Progenitor cell of endocrine pancreas (in vitro differentiated cells): ENCODE results near the gene GCM1. TPM values are rescaled to one million over a fixed set of nuclear protein-coding genes. Genes with fewer than 3 reads are reported as not detected.

Experiments
- DNase-seq: peaks from one replicate; pipeline ENCODE4 v3.0.0; 2021; ENCODE audit warnings: low spot score; ENCODE audit not compliant: unreplicated experiment
- H3K27ac Mint-ChIP-seq: 2 replicates; pipeline ENCODE4 v1.8.0; 2021; ENCODE audit warnings: mild to moderate bottlenecking, moderate library complexity, mixed read lengths
- H3K27me3 Mint-ChIP-seq: 2 replicates; pipeline ENCODE4 v1.8.0; 2021; ENCODE audit warnings: mixed read lengths
- H3K36me3 Mint-ChIP-seq: 2 replicates; pipeline ENCODE4 v1.8.0; 2022; ENCODE audit warnings: mixed read lengths; ENCODE audit not compliant: insufficient read depth
- H3K4me1 Mint-ChIP-seq: 2 replicates; pipeline ENCODE4 v1.8.0; 2021; ENCODE audit warnings: low read depth, mixed read lengths
- H3K4me3 Mint-ChIP-seq: 2 replicates; pipeline ENCODE4 v1.8.0; 2021; ENCODE audit warnings: low read depth, mild to moderate bottlenecking, moderate library complexity, mixed read lengths
- H3K9me3 Mint-ChIP-seq: 2 replicates; pipeline ENCODE4 v1.8.0; 2021; ENCODE audit warnings: low read depth, mixed read lengths
- long read RNA-seq: library from polyadenylated mRNA; unstranded; transcript quantifications from one replicate; pipeline ENCODE4 v2.0.0, GENCODE V29; 2020
- total RNA-seq: library from RNA; stranded (reverse); gene quantifications from 2 replicates; pipeline ENCODE4 v1.2.1, GENCODE V29; 2021
- TF ChIP-seq, protein P1 (sequence below): fragments of 200-600 bp; sonication (generic); IDR thresholded peaks from one replicate; pipeline ENCODE4 v1.5.0; 2021; ENCODE audit warnings: antibody characterized with exemption, mild to moderate bottlenecking; ENCODE audit not compliant: unreplicated experiment

Gene GCM1, protein sequence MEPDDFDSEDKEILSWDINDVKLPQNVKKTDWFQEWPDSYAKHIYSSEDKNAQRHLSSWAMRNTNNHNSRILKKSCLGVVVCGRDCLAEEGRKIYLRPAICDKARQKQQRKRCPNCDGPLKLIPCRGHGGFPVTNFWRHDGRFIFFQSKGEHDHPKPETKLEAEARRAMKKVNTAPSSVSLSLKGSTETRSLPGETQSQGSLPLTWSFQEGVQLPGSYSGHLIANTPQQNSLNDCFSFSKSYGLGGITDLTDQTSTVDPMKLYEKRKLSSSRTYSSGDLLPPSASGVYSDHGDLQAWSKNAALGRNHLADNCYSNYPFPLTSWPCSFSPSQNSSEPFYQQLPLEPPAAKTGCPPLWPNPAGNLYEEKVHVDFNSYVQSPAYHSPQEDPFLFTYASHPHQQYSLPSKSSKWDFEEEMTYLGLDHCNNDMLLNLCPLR
- not detected in 2 replicates for total RNA-seq
- long read RNA-seq, result 0 reads

DNA sequence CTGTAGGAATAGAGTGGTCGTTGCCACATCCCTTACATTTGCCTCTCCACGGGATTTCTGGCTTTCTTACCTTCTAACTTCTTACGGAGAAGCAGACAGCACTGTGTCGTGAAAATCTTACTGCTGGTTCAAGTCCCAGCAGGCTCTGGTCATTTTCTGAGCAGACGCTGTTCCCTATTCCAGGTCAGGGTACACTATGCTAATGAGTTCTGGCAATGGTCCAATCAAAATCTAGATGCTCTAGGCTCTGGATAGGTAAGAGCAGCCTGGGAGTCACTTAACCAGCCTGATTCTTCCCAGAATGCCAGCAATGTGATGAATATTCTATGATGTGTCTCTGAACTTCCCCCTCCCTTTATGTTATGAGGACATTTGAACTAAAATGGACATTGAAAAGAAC is at the start of gene GCM1:
Gene GCM1, minus strand, starts transcription at position 158 of the 400 bp plus-strand sequence. CDS start 3,209 bp downstream, outside the sequence.
- Mint-ChIP-seq H3K27ac (no peak within 1 kb of the TSS), H3K4me1 (no peaks in the 10 kb centered on the region), H3K9me3 (no peaks in the 10 kb centered on the region), H3K4me3 (no peak within 1 kb of the TSS), H3K36me3 (no peaks in the 10 kb centered on the region), H3K27me3 (no peaks in the 10 kb centered on the region)
- DNase-seq, result no peak
- TF ChIP-seq, protein P1, sequence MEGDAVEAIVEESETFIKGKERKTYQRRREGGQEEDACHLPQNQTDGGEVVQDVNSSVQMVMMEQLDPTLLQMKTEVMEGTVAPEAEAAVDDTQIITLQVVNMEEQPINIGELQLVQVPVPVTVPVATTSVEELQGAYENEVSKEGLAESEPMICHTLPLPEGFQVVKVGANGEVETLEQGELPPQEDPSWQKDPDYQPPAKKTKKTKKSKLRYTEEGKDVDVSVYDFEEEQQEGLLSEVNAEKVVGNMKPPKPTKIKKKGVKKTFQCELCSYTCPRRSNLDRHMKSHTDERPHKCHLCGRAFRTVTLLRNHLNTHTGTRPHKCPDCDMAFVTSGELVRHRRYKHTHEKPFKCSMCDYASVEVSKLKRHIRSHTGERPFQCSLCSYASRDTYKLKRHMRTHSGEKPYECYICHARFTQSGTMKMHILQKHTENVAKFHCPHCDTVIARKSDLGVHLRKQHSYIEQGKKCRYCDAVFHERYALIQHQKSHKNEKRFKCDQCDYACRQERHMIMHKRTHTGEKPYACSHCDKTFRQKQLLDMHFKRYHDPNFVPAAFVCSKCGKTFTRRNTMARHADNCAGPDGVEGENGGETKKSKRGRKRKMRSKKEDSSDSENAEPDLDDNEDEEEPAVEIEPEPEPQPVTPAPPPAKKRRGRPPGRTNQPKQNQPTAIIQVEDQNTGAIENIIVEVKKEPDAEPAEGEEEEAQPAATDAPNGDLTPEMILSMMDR, result no peak

DNA sequence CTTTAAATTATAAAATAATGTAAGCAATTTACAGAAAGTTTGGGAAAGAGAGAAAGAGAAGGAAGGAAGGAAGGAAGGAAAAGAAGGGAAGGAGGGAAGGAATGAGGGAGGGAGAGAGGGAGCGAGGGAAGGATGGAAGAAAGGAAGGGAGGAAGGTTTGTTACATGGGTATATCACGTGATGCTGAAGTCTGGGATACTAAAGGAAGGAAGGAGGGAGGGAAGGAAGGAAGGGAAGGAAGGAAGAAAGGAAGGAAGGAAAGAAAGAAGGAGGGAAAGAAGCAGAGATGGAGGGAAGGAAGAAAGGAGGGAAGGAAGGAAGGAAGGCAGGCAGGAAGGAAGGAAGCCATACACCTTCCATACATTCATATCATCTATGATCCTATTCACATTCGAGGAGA is 48.9 kb upstream of the GCM1 start:
- no peak overlapping the region for H3K27ac Mint-ChIP-seq
- no peaks in the 10 kb centered on the region for H3K9me3 Mint-ChIP-seq
- TF ChIP-seq, protein P1, result no peak
- no peaks in the 10 kb centered on the region for H3K36me3 Mint-ChIP-seq
- H3K4me3 Mint-ChIP-seq, result no peak overlapping the region
- DNase-seq, result no peak
- peaks cover 13% of the 10 kb centered on the region for H3K4me1 Mint-ChIP-seq
- H3K27me3 Mint-ChIP-seq, result peaks cover 7% of the 10 kb centered on the region

DNA sequence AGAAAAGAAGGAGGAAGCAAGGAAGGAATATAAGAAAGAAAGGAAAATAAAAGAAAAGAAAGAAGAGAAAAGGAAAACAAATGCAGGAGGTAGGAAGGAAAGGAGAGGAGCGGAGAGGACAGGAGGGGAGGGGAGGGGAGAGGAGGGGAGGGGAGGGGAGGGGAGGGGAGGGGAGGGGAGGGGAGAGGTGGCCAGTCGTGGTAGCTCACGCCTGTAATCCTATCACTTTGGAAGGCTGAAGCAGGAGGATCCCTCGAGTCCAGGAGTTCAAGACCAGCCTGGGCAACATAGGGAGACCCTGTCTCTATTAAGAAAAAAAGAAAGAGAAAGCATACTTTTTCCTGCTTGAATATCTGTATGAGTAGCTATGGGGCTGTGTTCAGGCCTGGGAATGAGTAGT is 46.4 kb upstream of the GCM1 start:
- peaks cover 16% of the 10 kb centered on the region for H3K4me1 Mint-ChIP-seq

DNA sequence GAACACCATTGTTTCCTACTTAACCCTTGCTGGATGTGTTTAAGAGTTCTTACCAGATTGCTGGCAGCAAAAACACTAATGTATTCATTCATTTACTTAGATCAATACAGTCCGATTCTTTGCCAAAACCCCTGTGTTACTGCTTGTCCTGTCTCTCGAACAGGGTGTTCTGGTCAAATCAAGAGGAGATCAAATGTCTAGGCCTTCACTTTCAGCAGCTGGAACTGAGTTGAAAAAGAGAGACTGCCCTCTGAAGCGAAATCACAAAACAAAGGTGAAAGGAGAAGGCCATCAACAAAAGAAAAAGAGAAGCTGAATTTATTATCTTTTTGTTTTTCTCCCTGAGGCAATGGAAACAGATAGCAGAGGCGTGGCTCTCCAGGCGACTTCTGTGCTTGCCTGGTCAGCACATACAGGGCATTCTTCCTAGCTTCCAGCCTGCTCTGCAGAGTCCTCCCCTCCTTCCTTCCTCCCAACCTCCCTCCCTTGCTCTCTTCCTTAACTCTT is 44.1 kb upstream of the GCM1 start:
- Mint-ChIP-seq H3K36me3 (no peaks in the 10 kb centered on the region), H3K27me3 (peaks cover under 1% of the 10 kb centered on the region), H3K4me1 (peaks cover 16% of the 10 kb centered on the region), H3K9me3 (no peaks in the 10 kb centered on the region), H3K4me3 (no peak overlapping the region), H3K27ac (peak overlapping the region; percentile 6)
- DNase-seq, result no peak
- TF ChIP-seq, protein P1, result no peak

More for the DNA sequence above, 46.4 kb upstream of the GCM1 start:
- TF ChIP-seq, protein P1, result no peak
- Mint-ChIP-seq H3K27ac (peak overlapping the region; percentile 50), H3K9me3 (no peaks in the 10 kb centered on the region), H3K27me3 (peaks cover 3% of the 10 kb centered on the region), H3K4me3 (no peak overlapping the region), H3K36me3 (no peaks in the 10 kb centered on the region)
- DNase-seq, result no peak

DNA sequence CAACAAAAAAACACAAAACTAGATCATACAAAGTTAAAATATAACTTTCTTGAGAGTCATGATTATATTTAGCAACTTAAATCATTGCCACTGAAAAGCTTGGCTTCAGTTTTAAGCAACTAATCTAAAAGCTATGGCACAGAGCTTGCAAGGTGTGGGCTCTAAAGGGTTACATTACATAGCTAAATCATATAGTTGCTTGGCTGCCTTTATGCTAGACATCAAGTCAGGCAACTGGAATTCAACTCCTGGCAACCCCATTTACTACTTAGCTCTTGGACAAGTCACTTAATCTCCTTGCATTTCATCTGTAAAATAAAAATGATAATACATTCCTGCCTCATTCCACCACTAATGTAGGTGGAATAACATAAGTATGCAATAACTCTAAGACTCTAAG is 40.9 kb upstream of the GCM1 start:
- H3K36me3 Mint-ChIP-seq, result no peaks in the 10 kb centered on the region
- H3K27me3 Mint-ChIP-seq, result no peaks in the 10 kb centered on the region
- no peak for DNase-seq
- TF ChIP-seq, protein P1, result no peak
- H3K27ac Mint-ChIP-seq, result no peak overlapping the region
- H3K4me3 Mint-ChIP-seq, result no peak overlapping the region
- H3K4me1 Mint-ChIP-seq, result peaks cover 14% of the 10 kb centered on the region
- H3K9me3 Mint-ChIP-seq, result no peaks in the 10 kb centered on the region
